Liver (tissue), 3 donors: ENCODE measurements around the gene TMEM79.

Source experiments
- NR2F2 ChIP-seq: IDR thresholded peaks from 2 replicates; pipeline ENCODE4 v1.6.1; 2016; ENCODE audit warnings: antibody characterized with exemption
- SP1 ChIP-seq: IDR thresholded peaks from 2 replicates; pipeline ENCODE4 v1.6.1; 2018; ENCODE audit warnings: antibody characterized with exemption, mild to moderate bottlenecking
- TAF1 ChIP-seq: conservative IDR thresholded peaks from 2 replicates; pipeline ENCODE4 v1.6.1; 2016; ENCODE audit warnings: antibody characterized with exemption, mild to moderate bottlenecking
- YY1 ChIP-seq: IDR thresholded peaks from 2 replicates; pipeline ENCODE4 v1.6.1; 2016; ENCODE audit warnings: antibody characterized with exemption, mild to moderate bottlenecking
- TF ChIP-seq, protein P1 (sequence below): fragments of 150-350 bp; IDR thresholded peaks from 2 replicates; pipeline ENCODE4 v1.5.1; 2017; ENCODE audit warnings: improper control_type of control experiment, low read depth, low read length; ENCODE audit not compliant: missing input control
- TF ChIP-seq, protein P2 (sequence below): IDR thresholded peaks from 2 replicates; pipeline ENCODE4 v1.6.1; 2016; ENCODE audit warnings: antibody characterized with exemption
- TF ChIP-seq, protein P3 (sequence below): IDR thresholded peaks from 2 replicates; pipeline ENCODE4 v1.6.1; 2016; ENCODE audit warnings: antibody characterized with exemption
- donor health status: healthy.
- donor health status: healthy.

DNA sequence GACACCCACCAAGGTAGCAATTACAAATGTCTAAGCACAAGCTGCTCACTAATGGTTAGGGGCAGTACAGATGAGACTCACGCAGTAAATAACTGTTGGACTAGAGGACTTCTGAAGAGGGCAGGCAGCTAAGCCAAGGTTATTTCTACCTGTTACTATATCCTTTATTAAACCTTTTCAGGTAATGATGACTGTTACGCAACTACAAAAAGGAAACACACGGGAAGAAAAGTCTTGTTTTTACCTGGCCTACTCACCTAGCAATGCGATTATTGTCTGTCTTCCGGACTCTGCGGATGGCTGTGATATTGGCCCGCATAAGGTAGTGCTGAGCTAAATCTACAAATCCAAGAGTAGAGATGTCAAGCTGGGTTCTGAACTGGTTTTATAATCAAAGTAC is 32.8 kb downstream of the TMEM79 start:
- TF ChIP-seq, protein P1, sequence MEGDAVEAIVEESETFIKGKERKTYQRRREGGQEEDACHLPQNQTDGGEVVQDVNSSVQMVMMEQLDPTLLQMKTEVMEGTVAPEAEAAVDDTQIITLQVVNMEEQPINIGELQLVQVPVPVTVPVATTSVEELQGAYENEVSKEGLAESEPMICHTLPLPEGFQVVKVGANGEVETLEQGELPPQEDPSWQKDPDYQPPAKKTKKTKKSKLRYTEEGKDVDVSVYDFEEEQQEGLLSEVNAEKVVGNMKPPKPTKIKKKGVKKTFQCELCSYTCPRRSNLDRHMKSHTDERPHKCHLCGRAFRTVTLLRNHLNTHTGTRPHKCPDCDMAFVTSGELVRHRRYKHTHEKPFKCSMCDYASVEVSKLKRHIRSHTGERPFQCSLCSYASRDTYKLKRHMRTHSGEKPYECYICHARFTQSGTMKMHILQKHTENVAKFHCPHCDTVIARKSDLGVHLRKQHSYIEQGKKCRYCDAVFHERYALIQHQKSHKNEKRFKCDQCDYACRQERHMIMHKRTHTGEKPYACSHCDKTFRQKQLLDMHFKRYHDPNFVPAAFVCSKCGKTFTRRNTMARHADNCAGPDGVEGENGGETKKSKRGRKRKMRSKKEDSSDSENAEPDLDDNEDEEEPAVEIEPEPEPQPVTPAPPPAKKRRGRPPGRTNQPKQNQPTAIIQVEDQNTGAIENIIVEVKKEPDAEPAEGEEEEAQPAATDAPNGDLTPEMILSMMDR: no peak
- TF ChIP-seq NR2F2: no peak
- TF ChIP-seq, protein P2, sequence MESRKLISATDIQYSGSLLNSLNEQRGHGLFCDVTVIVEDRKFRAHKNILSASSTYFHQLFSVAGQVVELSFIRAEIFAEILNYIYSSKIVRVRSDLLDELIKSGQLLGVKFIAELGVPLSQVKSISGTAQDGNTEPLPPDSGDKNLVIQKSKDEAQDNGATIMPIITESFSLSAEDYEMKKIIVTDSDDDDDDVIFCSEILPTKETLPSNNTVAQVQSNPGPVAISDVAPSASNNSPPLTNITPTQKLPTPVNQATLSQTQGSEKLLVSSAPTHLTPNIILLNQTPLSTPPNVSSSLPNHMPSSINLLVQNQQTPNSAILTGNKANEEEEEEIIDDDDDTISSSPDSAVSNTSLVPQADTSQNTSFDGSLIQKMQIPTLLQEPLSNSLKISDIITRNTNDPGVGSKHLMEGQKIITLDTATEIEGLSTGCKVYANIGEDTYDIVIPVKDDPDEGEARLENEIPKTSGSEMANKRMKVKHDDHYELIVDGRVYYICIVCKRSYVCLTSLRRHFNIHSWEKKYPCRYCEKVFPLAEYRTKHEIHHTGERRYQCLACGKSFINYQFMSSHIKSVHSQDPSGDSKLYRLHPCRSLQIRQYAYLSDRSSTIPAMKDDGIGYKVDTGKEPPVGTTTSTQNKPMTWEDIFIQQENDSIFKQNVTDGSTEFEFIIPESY: no peak
- no peak for TF ChIP-seq YY1
- no peak for TF ChIP-seq SP1
- TF ChIP-seq, protein P3, sequence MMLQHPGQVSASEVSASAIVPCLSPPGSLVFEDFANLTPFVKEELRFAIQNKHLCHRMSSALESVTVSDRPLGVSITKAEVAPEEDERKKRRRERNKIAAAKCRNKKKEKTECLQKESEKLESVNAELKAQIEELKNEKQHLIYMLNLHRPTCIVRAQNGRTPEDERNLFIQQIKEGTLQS: no peak
- no peak for TF ChIP-seq TAF1
